Measurements from ENCODE around the gene CD81.
A peak's percentile ranks its signal among the peaks of the same experiment; 100 is the strongest.

Gene CD81

DNA sequence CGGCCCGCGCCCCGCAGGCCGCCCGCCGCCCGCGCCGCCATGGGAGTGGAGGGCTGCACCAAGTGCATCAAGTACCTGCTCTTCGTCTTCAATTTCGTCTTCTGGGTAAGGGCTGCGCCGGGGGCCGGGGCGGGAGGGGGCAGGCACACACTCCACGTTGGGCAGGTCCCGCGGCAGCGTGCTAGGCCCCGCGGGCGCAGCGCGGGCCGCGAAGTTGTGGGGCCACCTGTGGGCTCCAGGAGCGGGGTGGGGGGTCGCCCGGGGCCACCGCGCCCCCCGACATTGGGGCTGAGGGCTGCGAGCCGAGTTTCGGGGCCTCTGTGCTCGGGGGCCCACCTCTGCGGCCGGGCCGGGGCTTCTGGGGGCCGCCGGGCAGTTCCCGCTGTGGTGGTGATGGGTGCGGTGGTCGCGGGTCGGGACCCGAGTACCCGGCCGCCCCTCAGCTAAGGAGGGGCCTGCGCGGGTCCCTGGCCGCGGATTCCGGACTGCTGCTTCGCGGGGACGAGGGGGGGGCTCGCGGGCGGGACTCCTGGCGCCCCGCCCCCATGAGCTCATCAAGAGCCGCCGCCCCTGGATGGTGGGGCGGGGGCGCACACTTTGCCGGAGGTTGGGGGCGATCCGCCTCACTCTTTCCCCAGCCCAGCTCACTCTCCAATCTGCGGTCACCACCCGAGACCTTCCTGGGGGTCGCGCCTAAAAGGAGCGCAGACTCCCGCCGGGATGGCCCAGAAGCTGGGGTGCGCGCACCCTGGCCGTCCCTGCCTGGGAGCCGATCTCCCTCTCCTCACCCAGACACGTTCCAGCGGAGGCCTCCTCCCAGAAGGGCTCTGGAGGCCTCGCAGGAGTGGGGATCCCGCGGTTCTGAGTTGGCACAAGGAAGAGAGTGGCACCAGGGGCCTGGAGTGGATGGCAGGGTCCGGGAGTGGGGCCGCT, 667 bp downstream of the CD81 start:
- peak; percentile 53 to 55 for ATAC-seq

- no peak for ATAC-seq
These were observed 1.6 kb downstream of the CD81 start for GRCh38 chr11:2378527-2379210.

DNA sequence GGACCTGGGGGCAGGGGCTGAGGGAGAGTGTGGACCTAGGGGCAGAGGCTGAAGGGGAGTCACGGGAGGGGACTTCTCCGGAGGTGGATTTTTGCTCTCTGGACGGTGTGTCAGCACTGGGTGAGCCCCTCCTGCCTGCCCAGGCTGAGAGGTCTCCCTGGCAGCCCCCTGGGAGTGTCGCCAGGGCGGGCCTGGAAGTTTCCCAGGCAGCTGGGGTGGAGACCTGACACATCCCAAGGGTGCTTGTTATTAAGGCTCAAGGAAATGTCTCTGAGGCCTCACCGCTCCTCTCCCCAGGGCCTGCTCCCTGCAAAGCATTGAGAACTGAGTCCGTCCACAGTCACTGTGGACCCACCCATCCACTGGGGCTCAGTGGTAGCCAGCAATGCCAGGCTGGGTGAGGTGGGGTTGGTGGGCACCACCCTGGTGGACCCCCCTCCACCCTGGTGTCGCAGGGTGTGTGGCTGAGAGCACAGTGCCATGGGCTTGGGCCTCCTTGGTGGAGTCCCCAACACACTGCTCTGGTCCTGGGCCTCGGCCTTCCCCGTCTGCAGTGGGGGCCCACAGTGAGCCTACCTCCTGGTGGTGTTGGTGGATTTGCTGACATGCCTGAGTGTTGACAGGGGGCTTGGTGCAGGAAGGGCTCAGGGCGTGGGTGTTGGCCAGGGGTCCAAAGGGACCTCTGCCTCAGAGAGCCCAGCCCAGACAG, 2.5 kb downstream of the CD81 start:
- no peak for ATAC-seq

DNA sequence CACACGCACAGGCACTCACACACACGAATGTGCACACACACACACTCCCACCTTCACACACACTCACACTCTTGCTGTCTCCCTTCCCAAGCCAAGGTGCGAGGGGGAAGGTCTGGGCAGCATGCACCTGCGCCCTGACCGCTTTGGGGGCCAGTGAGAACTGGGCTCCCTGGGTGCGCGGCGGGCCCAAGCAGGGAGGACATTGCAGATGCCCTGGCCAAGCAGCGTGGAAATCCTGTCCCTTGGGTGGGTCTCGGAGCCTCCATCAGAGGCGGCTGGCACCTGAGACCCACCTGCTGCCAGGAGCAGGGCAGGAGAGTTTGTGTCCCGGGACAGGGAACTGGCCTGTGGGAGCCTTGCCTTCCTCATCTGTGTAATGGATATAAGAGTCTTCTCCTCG, 3.3 kb downstream of the CD81 start:
- no peak for ATAC-seq

DNA sequence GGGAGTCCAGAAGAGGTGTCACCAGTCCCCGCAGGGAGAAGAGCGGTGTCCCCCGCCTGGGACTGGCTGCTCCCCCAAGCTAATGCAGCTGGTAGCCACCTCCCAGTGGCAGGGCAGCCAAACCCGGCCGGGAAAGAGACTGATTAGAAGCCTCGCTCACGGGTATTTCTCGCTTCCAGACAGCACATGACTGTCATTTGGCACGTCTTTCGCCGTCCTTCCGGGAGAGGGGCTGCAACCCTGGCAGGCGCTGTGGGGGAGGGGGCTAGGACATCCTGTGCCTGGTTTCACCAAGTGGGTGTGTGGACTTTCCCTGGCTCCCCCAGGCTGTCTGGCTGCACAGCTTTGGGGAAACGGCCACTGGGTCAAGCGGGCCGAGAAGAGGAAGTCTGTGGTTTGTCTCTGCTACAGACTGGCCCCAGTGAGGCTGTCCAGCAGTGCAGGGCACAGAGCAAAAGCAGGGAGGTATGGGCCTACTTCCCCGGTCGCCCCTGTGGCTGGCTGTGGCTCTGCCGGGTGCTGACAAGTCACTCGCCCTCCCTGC, 3.8 kb downstream of the CD81 start:
- ATAC-seq, result no peak

DNA sequence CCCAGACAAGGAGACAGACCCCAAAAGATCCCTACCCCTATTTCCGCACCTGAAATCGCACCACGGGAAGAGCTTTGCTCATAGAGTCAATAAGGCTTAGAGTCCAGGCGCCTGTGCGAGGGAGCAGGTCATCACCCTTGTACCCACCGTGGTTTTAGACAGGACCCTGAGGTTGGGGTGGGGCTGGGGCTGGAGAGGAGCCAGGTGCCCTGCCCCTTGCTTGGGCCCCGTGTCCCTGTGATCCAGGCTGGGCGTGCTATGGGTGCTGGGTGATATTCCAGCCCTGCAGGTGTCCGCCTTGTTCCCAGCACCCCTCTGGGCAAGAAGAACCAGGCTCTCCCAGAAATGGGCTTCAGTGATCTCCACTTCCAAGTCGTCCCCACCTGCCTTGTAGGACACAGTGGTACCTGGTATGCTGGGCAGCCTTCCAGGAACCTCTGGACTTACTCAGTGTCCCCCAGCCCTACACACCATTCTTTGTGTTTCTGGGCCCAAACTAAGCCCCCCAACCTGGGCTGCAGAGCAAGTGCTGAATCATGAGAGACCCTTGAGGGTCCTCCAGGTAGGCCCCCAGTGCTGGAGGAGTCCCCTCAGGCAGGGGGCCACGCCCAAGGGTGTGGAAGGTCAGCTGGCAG, 4.5 kb downstream of the CD81 start:
- no peak for ATAC-seq

DNA sequence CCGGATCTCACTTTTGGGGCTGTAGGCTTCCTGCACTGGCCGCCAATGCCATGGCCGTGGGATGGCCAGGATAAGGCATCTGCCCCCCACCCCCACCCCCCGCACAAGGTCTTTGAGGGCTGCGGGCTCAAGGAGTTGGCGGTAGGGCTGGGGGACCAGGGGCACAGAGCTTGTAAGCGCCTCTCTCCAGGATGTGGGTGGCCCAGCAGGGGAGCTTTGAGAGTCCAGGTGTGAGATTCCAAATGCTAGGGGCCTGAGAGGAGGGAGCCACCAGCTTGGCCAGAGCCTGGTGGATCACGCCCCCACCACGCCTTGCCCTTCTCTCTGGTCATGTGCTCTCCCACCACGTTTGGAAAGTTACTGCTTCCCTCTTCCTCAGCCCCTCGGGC, 5.0 kb downstream of the CD81 start:
- no peak for ATAC-seq

DNA sequence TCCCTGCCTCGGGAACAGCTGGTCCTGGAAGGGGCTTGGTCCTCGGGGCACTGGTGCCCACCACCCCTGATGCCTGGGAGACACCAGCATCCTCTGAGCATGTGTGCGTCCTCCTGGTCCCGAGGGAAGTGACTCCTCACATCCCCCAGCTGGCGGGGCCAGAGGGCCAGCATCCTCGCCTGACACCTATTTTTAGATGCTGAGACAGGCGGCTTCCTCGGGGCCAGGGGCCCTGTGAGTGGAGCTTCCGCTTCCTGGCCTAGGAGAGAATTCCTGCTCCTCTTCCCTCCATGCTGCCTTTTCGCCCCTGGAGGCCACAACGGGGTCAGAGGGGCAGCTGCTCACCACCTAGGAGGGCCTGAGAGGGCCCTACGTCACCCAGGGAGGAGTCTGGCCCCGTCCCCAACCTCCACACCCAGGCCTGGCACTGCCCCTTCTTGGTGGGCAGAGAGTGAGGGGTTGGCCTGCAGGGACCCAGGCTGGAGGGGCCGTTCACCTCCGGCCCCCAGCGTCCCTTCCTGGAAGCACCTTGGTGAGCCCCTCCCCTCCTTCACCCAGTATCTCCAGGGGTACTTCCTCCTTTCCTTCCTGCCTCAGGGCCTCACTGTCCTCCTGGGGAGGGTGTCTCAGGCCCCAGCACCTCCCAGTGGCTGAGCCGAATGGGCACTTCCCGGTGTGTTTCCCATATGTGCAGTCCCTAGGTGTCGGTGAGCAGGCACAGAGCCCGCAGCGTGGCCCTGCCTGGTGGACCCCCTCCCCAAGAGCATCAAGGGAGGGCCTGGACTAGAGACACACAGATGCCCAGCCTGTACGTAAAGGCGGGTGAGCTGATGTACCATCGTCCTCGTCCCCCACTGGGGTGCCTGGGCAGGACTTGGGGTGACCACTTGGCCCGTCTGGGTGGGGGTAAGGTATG, 6.1 kb downstream of the CD81 start:
- ATAC-seq, result no peak

- ATAC-seq, result no peak
These were observed 7.0 kb downstream of the CD81 start for GRCh38 chr11:2383852-2384804.

DNA sequence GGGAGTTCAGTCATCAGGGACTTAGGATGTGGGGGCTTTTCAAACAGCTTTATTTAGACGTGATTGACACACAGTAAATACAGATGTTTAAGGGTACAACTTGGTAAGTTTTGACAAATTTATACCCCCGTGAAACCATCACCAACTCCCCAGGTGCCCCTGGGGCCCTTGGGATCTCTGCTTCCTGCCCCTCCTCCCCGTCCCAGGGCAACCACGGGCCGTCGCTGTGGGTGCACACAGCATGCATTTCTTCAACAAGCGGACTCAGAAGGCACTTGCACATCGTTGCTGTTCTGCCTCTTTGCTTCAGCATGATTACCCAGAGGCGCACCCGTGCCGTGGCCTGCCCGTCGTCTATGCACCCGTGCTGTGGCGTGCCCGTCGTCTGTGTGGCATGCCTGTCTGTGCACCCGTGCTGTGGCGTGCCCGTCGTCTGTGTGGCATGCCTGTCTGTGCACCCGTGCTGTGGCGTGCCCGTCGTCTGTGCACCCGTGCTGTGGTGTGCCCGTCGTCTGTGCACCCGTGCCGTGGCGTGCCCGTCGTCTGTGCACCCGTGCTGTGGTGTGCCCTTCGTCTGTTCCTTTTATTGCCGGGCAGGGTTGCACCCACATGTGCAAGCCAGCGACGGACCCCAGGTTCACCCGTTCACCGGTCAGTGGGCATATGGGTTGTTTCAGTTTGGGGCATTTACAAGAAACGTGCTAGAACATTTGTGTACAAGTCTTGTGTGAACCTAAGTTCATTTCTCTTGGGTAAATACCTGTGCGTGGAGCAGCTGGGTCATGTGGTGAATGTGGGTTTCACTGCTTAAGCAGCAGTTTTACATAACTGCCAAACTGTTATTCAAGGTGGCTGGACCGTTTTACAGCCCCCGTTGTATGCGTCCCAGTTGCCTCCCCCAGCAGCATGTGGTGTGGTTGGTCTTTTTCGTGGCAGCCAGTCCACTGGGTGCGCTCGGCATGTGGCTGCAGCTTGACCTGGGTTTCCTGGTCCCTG, 8.3 kb downstream of the CD81 start:
- ATAC-seq, result no peak

DNA sequence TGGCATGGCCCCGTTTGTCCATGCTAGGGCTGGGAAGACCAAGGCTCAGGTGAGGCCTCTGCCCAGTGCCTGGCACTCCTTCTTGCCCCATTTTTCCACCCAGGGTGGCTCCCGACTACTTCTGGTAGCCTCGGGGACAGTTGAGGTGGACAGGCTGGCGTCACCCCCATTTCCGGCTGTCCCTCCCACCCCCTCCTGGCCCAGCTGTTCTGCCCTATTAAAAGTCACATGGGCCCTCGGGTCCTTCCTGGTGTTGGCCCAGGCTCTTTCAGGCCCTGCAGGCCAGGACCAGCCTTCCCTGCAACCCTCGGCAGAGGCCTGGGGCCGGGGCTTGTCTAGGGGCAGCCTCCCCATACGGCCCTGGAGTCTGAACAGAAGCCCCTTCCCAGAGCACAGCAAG, 9.5 kb downstream of the CD81 start:
- no peak for ATAC-seq

- ATAC-seq, result peak in 1 of 2 donors; percentile 33
These were observed 10.3 kb downstream of the CD81 start for GRCh38 chr11:2387266-2387987.

DNA sequence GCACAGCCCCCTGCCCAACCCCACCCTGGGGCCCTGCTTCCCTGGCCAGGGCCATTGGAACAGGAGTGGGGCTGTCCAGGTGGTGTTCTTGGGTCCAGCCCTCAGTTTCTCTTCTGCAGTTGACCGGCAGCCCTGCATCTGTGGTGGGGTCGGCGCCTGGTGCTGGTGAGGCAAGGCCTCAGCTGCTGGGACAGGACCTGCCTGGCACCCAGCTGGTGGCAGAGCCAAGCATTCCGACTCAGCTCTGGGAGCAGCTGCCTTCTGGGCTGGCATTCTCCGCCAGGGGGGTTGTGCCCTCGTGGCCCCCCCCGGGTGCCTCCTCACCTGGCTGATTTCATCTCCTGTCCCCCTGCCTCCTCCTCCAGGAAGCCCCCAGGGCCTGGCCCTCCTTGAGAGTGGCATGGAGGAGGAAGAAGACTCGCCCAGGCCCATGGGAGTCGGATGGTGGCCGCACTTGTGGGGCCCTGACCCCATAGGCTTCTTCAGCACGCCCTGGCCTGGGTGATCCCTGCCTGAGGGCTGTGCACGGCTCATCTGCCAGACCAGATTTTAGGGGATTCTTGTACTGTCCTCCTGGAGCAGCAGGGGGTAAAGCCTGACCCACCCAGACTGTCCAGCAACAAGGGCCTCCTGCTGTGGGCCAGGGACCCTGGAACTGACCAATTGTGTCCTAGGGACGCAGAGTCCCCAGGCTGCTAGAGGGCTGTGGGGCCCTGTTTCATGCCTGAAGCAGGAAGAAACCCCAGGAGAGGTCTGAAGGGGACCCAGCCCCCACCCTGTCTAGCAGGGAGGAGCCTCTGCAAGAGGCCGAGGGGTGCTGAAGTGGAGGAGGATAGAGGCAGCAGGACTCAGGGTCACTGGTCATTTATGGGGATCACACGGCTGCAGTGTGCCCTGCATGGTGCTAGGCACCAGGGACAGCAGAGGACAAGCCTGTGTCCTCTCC, 11.6 kb downstream of the CD81 start:
- no peak for ATAC-seq

DNA sequence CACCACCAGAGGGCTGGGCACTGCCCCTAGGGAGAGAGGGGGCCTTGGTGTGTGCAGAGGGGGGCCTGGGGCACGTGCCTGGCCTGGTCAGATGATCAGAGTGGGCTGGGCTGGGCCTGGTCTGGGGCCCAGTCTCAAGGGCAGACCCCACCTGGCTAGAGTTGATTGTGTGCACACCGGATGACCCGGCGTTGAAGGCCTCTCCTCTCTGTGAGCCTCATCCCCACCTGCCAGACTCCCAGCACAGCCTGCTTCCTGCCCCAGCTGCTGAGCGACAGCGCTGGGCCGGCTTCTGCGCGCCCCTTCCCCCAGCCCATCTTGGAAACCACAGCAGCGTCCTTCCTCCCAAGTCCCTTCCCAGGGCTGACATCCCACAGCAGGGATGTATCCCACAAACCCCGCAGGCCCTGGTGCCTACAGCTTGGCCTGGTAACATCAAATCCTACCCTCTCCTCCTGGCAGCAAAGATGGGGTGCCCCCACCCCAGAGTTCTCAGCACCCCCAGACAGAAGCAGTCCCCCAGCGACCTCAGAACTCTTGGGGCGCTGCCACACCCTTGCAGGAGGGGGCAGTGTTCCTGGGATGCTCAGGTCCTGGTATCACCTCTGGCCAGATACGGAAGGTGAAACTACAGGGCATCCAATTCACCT, 12.4 kb downstream of the CD81 start:
- no peak for ATAC-seq

DNA sequence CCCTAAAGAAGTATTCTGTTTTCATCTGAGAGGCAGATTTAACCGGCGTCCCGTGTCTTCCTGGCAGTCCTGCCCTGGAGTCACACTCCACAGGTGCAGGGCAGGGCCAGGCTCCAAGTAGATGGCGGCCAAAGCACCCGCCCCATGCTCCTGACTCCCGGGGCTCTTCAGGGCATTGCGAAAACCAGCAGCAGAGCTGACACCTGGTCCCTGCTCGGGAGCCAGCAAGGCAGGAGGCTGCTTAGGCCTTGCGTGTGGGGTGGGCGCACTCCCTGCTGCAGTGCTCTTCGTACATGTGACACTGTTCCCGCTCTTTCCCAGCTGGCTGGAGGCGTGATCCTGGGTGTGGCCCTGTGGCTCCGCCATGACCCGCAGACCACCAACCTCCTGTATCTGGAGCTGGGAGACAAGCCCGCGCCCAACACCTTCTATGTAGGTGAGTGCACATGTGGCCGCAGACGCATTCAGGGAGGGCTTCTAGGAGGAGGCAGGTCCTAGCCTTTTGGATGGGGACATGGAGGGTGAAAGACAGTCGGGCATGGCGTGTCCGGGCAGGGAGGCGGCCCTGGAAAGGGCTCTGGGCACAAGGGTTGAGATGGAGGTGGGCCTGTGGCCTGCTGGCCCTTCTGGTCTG, 13.1 kb downstream of the CD81 start:
- ATAC-seq, result no peak

DNA sequence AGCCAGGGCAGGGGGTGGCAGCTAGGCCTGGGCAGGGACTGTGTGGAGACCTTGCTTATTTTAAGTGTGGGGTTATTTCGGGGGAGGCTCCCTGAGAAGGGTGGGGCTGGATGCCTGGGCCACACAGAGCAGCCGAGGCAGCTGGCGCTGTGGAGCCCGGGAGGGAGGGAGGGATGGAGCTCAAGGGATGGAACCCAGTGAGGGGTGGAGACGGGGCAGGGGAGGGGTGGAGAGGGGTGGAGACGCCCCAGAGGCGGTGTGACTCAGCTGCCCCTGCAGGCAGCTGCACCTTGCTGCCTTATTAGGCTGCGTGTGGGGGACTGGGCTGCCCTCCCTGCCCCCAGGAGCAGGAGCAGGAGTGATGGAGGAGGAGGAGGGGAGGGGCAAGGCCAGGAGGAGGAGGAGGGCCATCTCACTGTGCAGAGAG, 13.6 kb downstream of the CD81 start:
- no peak for ATAC-seq
